ENCODE results near the gene ENGASE. TPM values are rescaled to one million over a fixed set of nuclear protein-coding genes. Genes with fewer than 3 reads are reported as not detected.
A peak's percentile ranks its signal among the peaks of the same experiment; 100 is the strongest.

Gene ENGASE
- total RNA-seq, 3 donors from 2014 or later: 26.1 to 34.3 (median 30.5) TPM

GRCh38 chr17:79085921-79086551, 11.4 kb downstream of the ENGASE start:
- ATAC-seq (no peak), DNase-seq (no peak)
- peak overlapping the region; percentile 26 for H3K4me3 Mint-ChIP-seq
- H3K9me3 Mint-ChIP-seq: no peaks in the 10 kb centered on the region
- H3K4me1 Mint-ChIP-seq (ENCODE audit: low read depth): no peaks in the 10 kb centered on the region
- H3K27me3 Mint-ChIP-seq (ENCODE audit: low read depth): no peaks in the 10 kb centered on the region
- H3K36me3 Mint-ChIP-seq (ENCODE audit: insufficient read depth): peaks cover 11% of the 10 kb centered on the region

GRCh38 chr17:79086609-79087427, 12.2 kb downstream of the ENGASE start:
- no peaks in the 10 kb centered on the region for H3K9me3 Mint-ChIP-seq
- H3K36me3 Mint-ChIP-seq (ENCODE audit: insufficient read depth): peaks cover 10% of the 10 kb centered on the region
- ATAC-seq: peak in 1 of 2 donors; percentile 4

GRCh38 chr17:79087428-79088143, 13.0 kb downstream of the ENGASE start:
- Mint-ChIP-seq H3K36me3 (ENCODE audit: insufficient read depth) (peaks cover 8% of the 10 kb centered on the region), H3K9me3 (no peaks in the 10 kb centered on the region), H3K4me1 (ENCODE audit: low read depth) (peaks cover 2% of the 10 kb centered on the region), H3K27me3 (ENCODE audit: low read depth) (peaks cover 6% of the 10 kb centered on the region), H3K4me3 (no peak overlapping the region)
- DNase-seq (peak; percentile 57), ATAC-seq (peak; percentile 77 to 85)

More at GRCh38 chr17:79086609-79087427, 12.2 kb downstream of the ENGASE start:
- H3K27me3 Mint-ChIP-seq (ENCODE audit: low read depth): no peaks in the 10 kb centered on the region
- no peak for DNase-seq
- no peak overlapping the region for H3K4me3 Mint-ChIP-seq
- H3K4me1 Mint-ChIP-seq (ENCODE audit: low read depth): no peaks in the 10 kb centered on the region

GRCh38 chr17:79088247-79088996, 13.8 kb downstream of the ENGASE start:
- Mint-ChIP-seq H3K36me3 (ENCODE audit: insufficient read depth) (peaks cover 8% of the 10 kb centered on the region), H3K27me3 (ENCODE audit: low read depth) (peaks cover 8% of the 10 kb centered on the region), H3K4me3 (no peak overlapping the region), H3K4me1 (ENCODE audit: low read depth) (peaks cover 4% of the 10 kb centered on the region), H3K9me3 (no peaks in the 10 kb centered on the region)
- no peak for ATAC-seq
- no peak for DNase-seq

- Mint-ChIP-seq H3K4me3 (no peak overlapping the region), H3K27me3 (ENCODE audit: low read depth) (peaks cover 8% of the 10 kb centered on the region), H3K9me3 (no peaks in the 10 kb centered on the region), H3K4me1 (ENCODE audit: low read depth) (peaks cover 6% of the 10 kb centered on the region), H3K36me3 (ENCODE audit: insufficient read depth) (peaks cover 4% of the 10 kb centered on the region)
- no peak for DNase-seq
- no peak for ATAC-seq
Observed at GRCh38 chr17:79088997-79089328, 14.3 kb downstream of the ENGASE start.

GRCh38 chr17:79089720-79090442, 15.3 kb downstream of the ENGASE start:
- Mint-ChIP-seq H3K27me3 (ENCODE audit: low read depth) (peaks cover 13% of the 10 kb centered on the region), H3K36me3 (ENCODE audit: insufficient read depth) (peaks cover 4% of the 10 kb centered on the region), H3K9me3 (no peaks in the 10 kb centered on the region), H3K4me3 (no peak overlapping the region), H3K4me1 (ENCODE audit: low read depth) (peaks cover 6% of the 10 kb centered on the region)
- ATAC-seq (no peak), DNase-seq (no peak)

- ATAC-seq: no peak
- peaks cover 18% of the 10 kb centered on the region for H3K27me3 Mint-ChIP-seq (ENCODE audit: low read depth)
- H3K9me3 Mint-ChIP-seq: no peaks in the 10 kb centered on the region
Observed at GRCh38 chr17:79090443-79091225, 16.0 kb downstream of the ENGASE start.

GRCh38 chr17:79091226-79091670, 16.6 kb downstream of the ENGASE start:
- Mint-ChIP-seq H3K4me3 (no peak overlapping the region), H3K9me3 (no peaks in the 10 kb centered on the region), H3K27me3 (ENCODE audit: low read depth) (peaks cover 21% of the 10 kb centered on the region), H3K4me1 (ENCODE audit: low read depth) (peaks cover 6% of the 10 kb centered on the region), H3K36me3 (ENCODE audit: insufficient read depth) (peaks cover 3% of the 10 kb centered on the region)
- ATAC-seq: no peak
- DNase-seq: no peak

More at GRCh38 chr17:79090443-79091225, 16.0 kb downstream of the ENGASE start:
- Mint-ChIP-seq H3K4me3 (no peak overlapping the region), H3K4me1 (ENCODE audit: low read depth) (peaks cover 6% of the 10 kb centered on the region), H3K36me3 (ENCODE audit: insufficient read depth) (peaks cover 4% of the 10 kb centered on the region)
- DNase-seq: no peak

- no peak overlapping the region for H3K4me3 Mint-ChIP-seq
- H3K36me3 Mint-ChIP-seq (ENCODE audit: insufficient read depth): no peaks in the 10 kb centered on the region
- no peak for DNase-seq
- no peak for ATAC-seq
- H3K9me3 Mint-ChIP-seq: no peaks in the 10 kb centered on the region
- peaks cover 27% of the 10 kb centered on the region for H3K27me3 Mint-ChIP-seq (ENCODE audit: low read depth)
- H3K4me1 Mint-ChIP-seq (ENCODE audit: low read depth): peaks cover 6% of the 10 kb centered on the region
Observed at GRCh38 chr17:79092567-79092966, 17.9 kb downstream of the ENGASE start.

GRCh38 chr17:79093270-79093669, 18.6 kb downstream of the ENGASE start:
- H3K9me3 Mint-ChIP-seq: no peaks in the 10 kb centered on the region
- no peak for DNase-seq
- no peak overlapping the region for H3K4me3 Mint-ChIP-seq
- ATAC-seq: no peak
- H3K27me3 Mint-ChIP-seq (ENCODE audit: low read depth): peaks cover 34% of the 10 kb centered on the region
- no peaks in the 10 kb centered on the region for H3K36me3 Mint-ChIP-seq (ENCODE audit: insufficient read depth)
- peaks cover 10% of the 10 kb centered on the region for H3K4me1 Mint-ChIP-seq (ENCODE audit: low read depth)

GRCh38 chr17:79094261-79094660, 19.6 kb downstream of the ENGASE start:
- H3K36me3 Mint-ChIP-seq (ENCODE audit: insufficient read depth): no peaks in the 10 kb centered on the region
- DNase-seq (no peak), ATAC-seq (no peak)
- H3K4me1 Mint-ChIP-seq (ENCODE audit: low read depth): peaks cover 10% of the 10 kb centered on the region
- H3K4me3 Mint-ChIP-seq: no peak overlapping the region
- peaks cover 44% of the 10 kb centered on the region for H3K27me3 Mint-ChIP-seq (ENCODE audit: low read depth)
- H3K9me3 Mint-ChIP-seq: no peaks in the 10 kb centered on the region

GRCh38 chr17:79095345-79096055, 20.9 kb downstream of the ENGASE start:
- H3K4me3 Mint-ChIP-seq: no peak overlapping the region
- peaks cover 10% of the 10 kb centered on the region for H3K4me1 Mint-ChIP-seq (ENCODE audit: low read depth)
- DNase-seq (no peak), ATAC-seq (no peak)
- H3K9me3 Mint-ChIP-seq: no peaks in the 10 kb centered on the region
- H3K27me3 Mint-ChIP-seq (ENCODE audit: low read depth): peaks cover 55% of the 10 kb centered on the region
- H3K36me3 Mint-ChIP-seq (ENCODE audit: insufficient read depth): no peaks in the 10 kb centered on the region

All from activated T-cell treated with anti-CD3 and anti-CD28 coated beads, Interleukin-2, amount 50 U/mL, for 4 hours (primary cell).